Stimulated activated CD4-positive, alpha-beta T cell treated with anti-CD3 and anti-CD28 coated beads, Interleukin-12 subunit alpha, Interleukin-12 subunit beta, amount 100 ng/mL, for 24 hours (primary cell): ENCODE results near the gene ZNF672.

Experiments used
- DNase-seq, 2 experiments: peaks; one replicate each; pipeline ENCODE4 v3.0.0-alpha.2; 2020; ENCODE audit warnings: low read depth in 2 of 2

Gene ZNF672

DNA sequence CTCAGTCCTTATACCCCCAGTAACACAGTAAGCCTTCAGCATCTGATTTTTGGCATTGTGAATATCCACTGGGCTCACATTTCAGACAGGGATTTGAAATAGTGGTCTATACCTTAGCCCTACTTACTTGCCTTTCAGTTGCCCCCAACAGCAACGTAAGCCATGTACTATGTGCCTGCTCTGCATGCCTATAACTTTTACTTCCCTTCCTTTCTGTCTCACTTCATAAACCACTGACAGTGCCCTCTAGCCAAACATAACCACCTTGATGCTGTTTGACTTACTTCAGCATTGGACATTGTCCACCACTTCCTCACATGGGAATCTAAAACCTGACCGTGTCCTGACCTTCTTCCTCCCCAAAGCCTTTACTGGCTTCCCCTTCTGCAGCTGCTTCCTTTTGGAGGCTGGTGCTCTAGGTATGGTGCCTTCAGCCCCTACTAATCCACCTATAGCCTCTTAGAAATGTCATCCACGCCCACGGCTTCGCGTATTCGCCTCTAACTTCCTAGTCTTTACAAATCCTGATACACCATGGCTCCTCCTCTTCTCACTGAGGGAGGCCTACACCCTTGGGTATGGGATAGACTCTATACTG is 3.6 kb upstream of the ZNF672 start:
- DNase-seq: no peak

DNA sequence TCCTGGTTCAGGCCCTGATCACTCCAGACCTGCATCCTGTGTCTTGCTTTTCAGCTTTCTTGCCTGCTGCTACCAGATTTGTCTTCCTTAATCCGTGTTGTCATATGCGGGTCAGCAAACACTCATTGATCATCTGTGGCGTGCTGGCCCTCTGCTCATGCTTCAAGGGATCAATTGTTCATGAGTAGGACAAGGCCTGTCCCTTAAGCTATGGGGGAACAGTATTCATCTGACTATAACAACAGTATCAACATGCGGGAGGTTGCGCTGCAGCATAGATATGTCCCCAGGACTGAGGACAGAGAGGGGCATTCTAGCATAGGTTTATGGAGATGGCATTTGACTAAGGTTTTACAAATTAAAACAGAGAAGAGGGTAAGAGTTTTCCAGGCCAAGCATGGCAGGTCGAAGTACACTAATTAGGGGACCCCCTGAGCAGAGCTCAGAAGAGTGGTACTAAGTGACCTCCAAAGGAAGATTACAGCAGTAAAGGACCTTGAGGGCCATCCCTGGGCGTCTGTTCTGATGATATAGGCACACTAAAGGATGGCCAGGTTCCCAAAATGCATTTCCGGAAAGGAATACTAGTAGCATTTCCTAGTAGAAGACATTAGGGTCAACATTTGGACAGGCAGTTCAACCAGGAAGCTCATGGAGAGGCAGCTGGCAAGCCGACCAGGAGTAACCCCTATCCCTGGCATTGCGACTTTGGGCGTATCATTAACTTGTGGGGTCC is 811 bp upstream of the ZNF672 start:
- no peak for DNase-seq

GRCh38 chr1:248838357-248839167 is 538 bp downstream of the ZNF672 start:
- DNase-seq: peak; percentile 68 to 78

- DNase-seq: no peak
Observed at GRCh38 chr1:248839168-248839555, 1.1 kb downstream of the ZNF672 start.

DNA sequence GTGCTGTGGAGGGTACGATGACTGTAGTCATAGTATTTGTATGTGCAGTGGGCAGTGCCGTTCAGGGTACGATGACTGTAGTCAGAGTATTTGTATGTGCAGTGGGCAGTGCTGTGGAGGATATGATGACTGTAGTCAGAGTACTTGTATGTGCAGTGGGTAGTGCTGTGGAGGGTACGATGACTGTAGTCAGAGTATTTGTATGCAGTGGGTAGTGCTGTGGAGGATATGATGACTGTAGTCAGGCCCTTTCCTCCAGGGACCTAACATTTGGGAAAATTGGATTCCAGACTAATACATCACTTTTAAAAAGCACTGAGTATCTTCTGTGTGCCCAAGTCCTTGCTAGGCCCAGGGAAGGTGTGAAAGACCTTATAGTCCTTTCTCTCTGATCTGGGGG is 2.9 kb downstream of the ZNF672 start:
- no peak for DNase-seq

DNA sequence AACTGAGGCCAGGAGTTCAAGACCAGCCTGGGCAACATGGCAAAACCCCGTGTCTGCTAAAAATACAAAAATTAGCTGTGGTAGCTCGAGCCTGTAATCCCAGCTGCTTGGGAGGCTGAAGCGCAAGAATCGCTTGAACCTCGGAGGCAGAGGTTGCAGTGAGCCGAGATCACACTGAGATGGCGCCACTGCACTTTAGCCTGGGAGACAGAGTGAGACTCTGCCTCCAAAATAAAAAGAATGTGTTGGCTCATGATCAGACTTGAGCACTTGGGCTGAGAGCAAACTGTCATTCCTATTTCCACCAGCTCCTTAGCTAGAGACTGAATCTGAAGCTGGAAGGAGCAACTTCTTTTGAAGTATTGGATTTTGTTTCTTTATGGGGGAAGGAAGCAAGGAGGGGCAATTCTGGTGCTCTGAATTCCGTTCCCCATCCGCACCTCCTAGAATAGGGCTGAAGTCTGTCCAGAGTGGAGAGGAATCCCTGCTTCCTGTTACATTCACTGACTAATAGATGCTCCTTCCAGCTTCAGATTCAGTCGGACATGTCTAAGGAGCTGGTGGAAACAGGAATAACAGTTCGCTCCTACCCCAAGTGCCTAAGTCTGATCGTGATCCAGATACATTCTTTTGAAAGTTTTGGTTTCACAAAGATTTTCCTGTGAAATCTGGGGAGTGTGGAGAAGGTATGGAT is 3.8 kb downstream of the ZNF672 start:
- no peak for DNase-seq

DNA sequence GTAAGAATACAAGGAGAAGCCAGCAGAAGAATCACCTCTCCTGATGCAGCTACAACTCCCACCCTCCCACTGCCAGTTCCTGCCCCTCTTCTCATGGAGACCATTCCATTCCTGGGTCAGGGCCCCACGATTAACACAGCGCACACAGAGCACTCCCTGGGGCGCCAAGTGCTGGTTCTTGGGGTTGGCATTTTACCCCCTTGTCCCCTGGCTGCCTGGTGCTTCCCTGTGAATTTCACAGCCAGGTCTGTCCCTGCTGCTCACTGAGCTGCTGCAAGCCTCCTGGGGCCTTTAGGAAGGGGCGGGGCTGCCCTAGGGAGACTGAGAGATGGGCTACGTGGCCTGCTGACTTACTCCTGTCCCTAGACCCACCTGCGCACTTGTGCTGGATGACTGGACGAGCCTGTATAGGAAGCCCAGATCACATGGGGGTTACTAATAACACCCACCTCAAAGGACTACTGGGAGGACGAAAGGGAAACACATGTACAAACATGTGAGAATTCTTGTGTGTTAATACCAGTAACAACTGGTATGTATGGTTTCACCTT is 4.8 kb downstream of the ZNF672 start:
- no peak for DNase-seq

GRCh38 chr1:248843687-248844086 is 5.7 kb downstream of the ZNF672 start:
- DNase-seq: no peak

DNA sequence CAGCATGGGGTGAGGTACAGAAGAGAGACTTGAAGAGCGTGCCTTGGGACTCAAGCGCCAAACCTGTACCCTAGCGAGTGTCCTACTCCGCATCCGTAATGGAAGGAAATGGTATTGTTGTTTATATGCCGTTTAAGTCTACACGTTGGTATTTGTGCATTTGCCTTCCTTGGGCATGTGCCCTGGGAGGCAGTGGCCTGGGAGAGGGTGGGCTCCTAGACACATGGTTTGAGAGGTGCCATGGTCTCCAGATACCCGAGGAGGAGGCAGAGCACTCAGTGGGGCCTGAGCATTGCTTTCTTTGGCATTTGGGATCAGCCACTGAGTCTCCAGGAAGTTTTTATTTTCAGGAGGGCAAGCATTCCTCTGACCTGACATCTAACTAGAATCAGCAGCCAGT is 6.5 kb downstream of the ZNF672 start:
- DNase-seq: no peak

- DNase-seq: no peak
Observed at GRCh38 chr1:248847181-248847955, 9.3 kb downstream of the ZNF672 start.

DNA sequence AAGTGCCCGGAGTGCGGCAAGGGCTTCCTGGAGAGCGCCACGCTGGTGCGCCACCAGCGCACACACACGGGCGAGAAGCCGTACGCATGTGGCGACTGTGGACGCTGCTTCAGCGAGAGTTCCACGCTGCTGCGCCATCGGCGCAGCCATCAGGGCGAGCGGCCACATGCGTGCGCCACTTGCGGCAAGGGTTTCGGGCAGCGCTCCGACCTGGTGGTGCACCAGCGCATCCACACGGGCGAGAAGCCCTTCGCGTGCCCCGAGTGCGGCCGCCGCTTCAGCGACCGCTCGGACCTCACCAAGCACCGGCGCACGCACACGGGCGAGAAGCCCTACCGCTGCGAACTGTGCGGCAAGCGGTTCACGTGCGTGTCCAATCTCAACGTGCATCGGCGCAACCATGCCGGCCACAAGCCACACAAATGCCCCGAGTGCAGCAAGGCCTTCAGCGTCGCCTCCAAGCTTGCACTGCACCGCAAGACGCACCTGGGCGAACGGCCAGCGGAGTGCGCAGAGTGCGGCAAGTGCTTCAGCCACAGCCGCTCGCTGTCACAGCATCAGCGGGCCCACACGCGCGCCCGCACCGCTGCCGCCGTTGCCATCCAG is 10.0 kb downstream of the ZNF672 start:
- DNase-seq: no peak

DNA sequence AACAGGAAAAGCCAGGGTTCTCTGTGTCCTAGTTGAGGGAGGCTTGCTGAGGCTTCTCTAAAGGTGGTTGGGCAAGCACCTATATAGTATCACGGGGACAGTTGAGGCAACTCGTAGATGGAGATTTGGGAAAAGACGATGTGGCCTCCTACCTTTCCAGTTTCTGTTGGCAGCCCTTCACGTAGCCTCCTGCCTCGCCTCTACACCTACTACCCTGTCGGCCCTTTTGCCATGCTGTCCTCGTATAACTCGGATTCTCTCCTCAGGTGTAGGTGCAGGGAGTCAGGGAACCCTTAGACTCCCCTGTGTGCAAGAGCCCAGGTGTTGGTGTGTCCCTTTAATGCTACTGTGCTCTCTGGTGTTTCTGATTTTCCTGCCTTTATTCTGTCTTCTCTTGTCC is 10.6 kb downstream of the ZNF672 start:
- DNase-seq: no peak

- DNase-seq: no peak
Observed at GRCh38 chr1:248849152-248849551, 11.1 kb downstream of the ZNF672 start.

GRCh38 chr1:248849637-248850036 is 11.6 kb downstream of the ZNF672 start:
- no peak for DNase-seq

DNA sequence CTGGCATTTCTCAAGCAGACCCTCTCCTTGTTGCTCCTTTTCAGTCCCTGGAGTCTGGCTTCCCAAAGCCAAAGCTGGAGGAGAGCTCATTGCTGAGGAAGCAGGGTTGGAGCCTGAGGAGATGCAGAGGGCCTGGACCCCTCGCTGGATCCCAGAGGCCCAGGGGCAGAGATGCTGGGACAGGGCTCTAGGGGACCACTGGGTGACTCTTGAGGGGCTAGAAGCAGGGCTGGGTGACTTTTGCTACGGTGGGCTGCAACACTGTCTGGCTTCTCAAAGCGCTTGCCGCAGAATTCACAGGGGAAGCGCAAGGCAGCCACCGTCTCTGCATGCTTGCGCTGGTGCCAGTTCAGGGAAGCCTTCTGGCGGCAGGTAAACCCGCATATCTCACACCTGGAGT is 12.1 kb downstream of the ZNF672 start:
- no peak for DNase-seq

- no peak for DNase-seq
Observed at GRCh38 chr1:248850536-248851251, 12.7 kb downstream of the ZNF672 start.

DNA sequence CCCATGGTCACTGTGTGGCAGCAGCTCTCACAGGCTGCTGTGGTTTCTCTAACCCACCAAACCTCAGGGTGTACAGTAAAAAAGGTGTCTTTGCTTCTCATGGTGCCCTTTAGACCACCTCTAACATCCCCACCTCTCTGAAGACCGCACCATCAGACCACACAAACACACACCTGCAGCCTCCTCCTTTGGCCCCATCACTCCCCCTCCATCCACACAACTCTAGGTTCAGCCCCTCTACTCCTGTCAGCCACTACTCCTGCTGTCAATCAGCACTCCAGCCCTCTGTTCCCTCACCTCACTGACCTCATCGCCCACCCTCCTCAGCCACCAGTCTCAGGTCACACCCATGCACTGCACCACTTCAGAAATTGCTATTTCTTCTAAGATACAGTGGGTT is 13.4 kb downstream of the ZNF672 start:
- DNase-seq: no peak

DNA sequence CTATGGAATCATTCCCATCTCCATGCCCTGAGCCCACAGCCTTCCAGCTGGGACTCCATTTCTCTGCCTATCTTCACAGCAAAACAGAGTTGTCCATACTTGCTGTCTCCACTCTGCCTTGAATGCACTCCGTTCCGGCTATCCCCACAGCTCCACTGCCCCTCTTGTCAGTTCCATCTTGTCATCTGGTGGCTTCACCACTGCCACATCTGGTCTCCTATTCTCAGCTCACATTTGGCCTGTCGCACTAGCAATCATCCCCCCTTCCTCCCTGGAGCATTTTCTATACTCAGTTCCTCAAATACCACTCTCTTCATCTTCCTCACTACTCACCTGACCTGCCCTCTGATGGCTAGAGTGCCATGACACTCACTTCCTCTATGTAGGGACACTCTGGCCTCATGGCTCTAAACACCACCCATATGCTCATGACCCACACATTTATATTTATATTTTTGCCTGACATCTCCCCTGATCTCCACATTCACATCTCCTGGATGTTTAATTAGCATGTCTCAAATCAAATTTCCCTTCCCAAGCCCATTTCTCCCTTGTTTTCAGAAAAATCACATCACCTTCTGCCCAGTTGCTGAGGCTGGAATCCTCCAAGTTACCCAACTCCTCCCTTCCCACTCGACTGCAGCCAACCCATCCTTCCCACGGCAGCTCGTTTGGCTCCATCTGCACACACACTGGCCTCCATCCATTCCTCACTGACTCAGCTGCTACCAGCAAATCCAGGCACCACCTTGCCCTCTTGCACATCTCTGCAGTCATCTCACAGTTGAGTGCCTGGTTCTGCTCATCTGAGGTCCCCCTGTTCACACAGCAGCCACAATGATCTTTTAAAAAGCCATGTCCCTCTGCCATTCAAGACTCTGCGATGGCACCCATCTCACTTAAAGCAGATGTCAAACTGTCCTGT is 14.7 kb downstream of the ZNF672 start:
- DNase-seq: no peak
